CD4-positive, alpha-beta T cell treated with Interleukin-15 for 4 hours (primary cell): Measurements from ENCODE around the gene MYH11.

ENCODE experiments used
- DNase-seq: peaks from one replicate; pipeline ENCODE4 v3.0.0-alpha.2; 2020; ENCODE audit warnings: low spot score

Gene MYH11

GRCh38 chr16:15856901-15857698 lies at the start of gene MYH11:
TSS of gene MYH11 (minus strand) at chr16:15857028. CDS start at chr16:15838252, 18,776 bp downstream.
- DNase-seq, result no peak

GRCh38 chr16:15906439-15906838 lies 49.6 kb upstream of the MYH11 start:
- DNase-seq, result no peak

GRCh38 chr16:15903960-15904359 lies 47.1 kb upstream of the MYH11 start:
- no peak for DNase-seq

- no peak for DNase-seq
Measured at GRCh38 chr16:15900901-15901500, 44.2 kb upstream of the MYH11 start.

- no peak for DNase-seq
Measured at GRCh38 chr16:15900357-15900756, 43.5 kb upstream of the MYH11 start.

GRCh38 chr16:15899538-15900100 lies 42.8 kb upstream of the MYH11 start:
- peak; percentile 23 for DNase-seq

- no peak for DNase-seq
Measured at GRCh38 chr16:15898654-15899053, 41.8 kb upstream of the MYH11 start.

- no peak for DNase-seq
Measured at GRCh38 chr16:15897834-15898254, 41.0 kb upstream of the MYH11 start.

GRCh38 chr16:15897121-15897780 lies 40.4 kb upstream of the MYH11 start:
- DNase-seq, result no peak

- no peak for DNase-seq
Measured at GRCh38 chr16:15894571-15895374, 37.9 kb upstream of the MYH11 start.

GRCh38 chr16:15891508-15891907 lies 34.7 kb upstream of the MYH11 start:
- DNase-seq, result no peak

- DNase-seq, result peak; percentile 100
Measured at GRCh38 chr16:15888072-15888976, 31.5 kb upstream of the MYH11 start, which contains the start of gene CEP20. TSS of gene CEP20 (minus strand) at chr16:15888603. CDS start at chr16:15888585, 18 bp downstream.

GRCh38 chr16:15887283-15887682 lies 30.5 kb upstream of the MYH11 start:
- DNase-seq, result no peak

GRCh38 chr16:15886078-15886477 lies 29.2 kb upstream of the MYH11 start:
- no peak for DNase-seq

GRCh38 chr16:15885560-15886001 lies 28.8 kb upstream of the MYH11 start:
- DNase-seq, result no peak

- DNase-seq, result no peak
Measured at GRCh38 chr16:15882563-15882962, 25.7 kb upstream of the MYH11 start.

- no peak for DNase-seq
Measured at GRCh38 chr16:15881794-15882379, 25.1 kb upstream of the MYH11 start.

GRCh38 chr16:15880434-15881308 lies 23.8 kb upstream of the MYH11 start:
- no peak for DNase-seq

GRCh38 chr16:15879255-15879811 lies 22.5 kb upstream of the MYH11 start:
- DNase-seq, result no peak
